Small intestine (tissue), 4 donors: ENCODE data around the gene C17orf107. TPM values are rescaled to one million over a fixed set of nuclear protein-coding genes. Genes with fewer than 3 reads are reported as not detected.

ENCODE experiments used
- polyA plus RNA-seq, 4 donors: library from polyadenylated mRNA; stranded (reverse) in 3 of 4; unstranded in 1 of 4; fragments of 200-250 nt in 3 of 4; fragments of 120-200 nt in 1 of 4; gene quantifications; one replicate each; pipeline versions ENCODE4 v1.2.1 to v1.2.3, GENCODE V29; 2013
- donor health status: healthy with polysubstance abuse.
- donor health status: Bipolar disorder and iron deficiency.
- donor health status: healthy.

The C17orf107 gene
- polyA plus RNA-seq, 4 donors = 0.45 to 2.2 (median 1.2) TPM

Other genes starting within 250 kb of the C17orf107 start
- 10 to 100 TPM in 2 of 4 donors, 1 to 10 TPM in 2; 7.3 to 57.7 (median 15.2) TPM for gene PELP1, start 195.4 kb upstream of the C17orf107 start, polyA plus RNA-seq
- 100 to 1,000 TPM in 3 of 4 donors, 10 to 100 TPM in 1; 43.8 to 131 (median 110) TPM for gene ARRB2, start 188.9 kb upstream of the C17orf107 start, polyA plus RNA-seq
- 10 to 100 TPM; 36.3 to 61.1 (median 42.7) TPM for gene MED11, start 168.1 kb upstream of the C17orf107 start, polyA plus RNA-seq
- 10 to 100 TPM in 2 of 4 donors, 1 to 10 TPM in 2; 2.0 to 13.5 (median 7.7) TPM for gene ZMYND15, start 159.7 kb upstream of the C17orf107 start, polyA plus RNA-seq
- 10 to 100 TPM; 37.5 to 77.8 (median 48.1) TPM for gene CXCL16, start 159.6 kb upstream of the C17orf107 start, polyA plus RNA-seq
- 100 to 1,000 TPM in 2 of 4 donors, 10 to 100 TPM in 2; 27.8 to 503 (median 282) TPM for gene TM4SF5, start 127.7 kb upstream of the C17orf107 start, polyA plus RNA-seq
- 1 to 10 TPM; 1.3 to 6.9 (median 4.2) TPM for gene VMO1, start 113.2 kb upstream of the C17orf107 start, polyA plus RNA-seq
- gene GLTPD2, start 110.6 kb upstream of the C17orf107 start, polyA plus RNA-seq = 10 to 100 TPM in 3 of 4 donors, 1 to 10 TPM in 1; 4.2 to 49.4 (median 33.8) TPM
- gene PSMB6, start 103.4 kb upstream of the C17orf107 start, polyA plus RNA-seq = 100 to 1,000 TPM in 3 of 4 donors, 10 to 100 TPM in 1; 87.8 to 219 (median 174) TPM
- gene PLD2, start 92.4 kb upstream of the C17orf107 start, polyA plus RNA-seq = 10 to 100 TPM in 2 of 4 donors, 1 to 10 TPM in 2; 9.2 to 18.8 (median 10.7) TPM
- gene MINK1, start 66.2 kb upstream of the C17orf107 start, polyA plus RNA-seq = 100 to 1,000 TPM in 1 of 4 donors, 10 to 100 TPM in 3; 49.2 to 110 (median 64.7) TPM
- gene CHRNE, start 3.6 kb downstream of the C17orf107 start, polyA plus RNA-seq = under 1 TPM; 0.27 to 0.66 (median 0.41) TPM
- 1 to 10 TPM in 1 of 4 donors, under 1 TPM in 1, not detected in 2; 0.06 to 1.4 TPM for gene GP1BA, start 32.7 kb downstream of the C17orf107 start, polyA plus RNA-seq
- gene SLC25A11, start 40.5 kb downstream of the C17orf107 start, polyA plus RNA-seq = 10 to 100 TPM; 46.1 to 79.2 (median 60.8) TPM
- 100 to 1,000 TPM; 108 to 132 (median 123) TPM for gene RNF167, start 40.7 kb downstream of the C17orf107 start, polyA plus RNA-seq
- gene PFN1, start 49.0 kb downstream of the C17orf107 start, polyA plus RNA-seq = 1,000 to 10,000 TPM in 1 of 4 donors, 100 to 1,000 TPM in 3; 501 to 1,180 (median 908) TPM
- gene ENO3, start 51.6 kb downstream of the C17orf107 start, polyA plus RNA-seq = 10 to 100 TPM; 10.7 to 98.0 (median 27.5) TPM
- 100 to 1,000 TPM in 1 of 4 donors, 10 to 100 TPM in 3; 76.7 to 101 (median 80.0) TPM for gene SPAG7, start 68.3 kb downstream of the C17orf107 start, polyA plus RNA-seq
- 10 to 100 TPM; 34.1 to 93.7 (median 58.6) TPM for gene CAMTA2, start 88.1 kb downstream of the C17orf107 start, polyA plus RNA-seq
- gene INCA1, start 98.0 kb downstream of the C17orf107 start, polyA plus RNA-seq = 1 to 10 TPM; 2.1 to 4.9 (median 4.0) TPM
- 100 to 1,000 TPM in 1 of 4 donors, 10 to 100 TPM in 3; 67.4 to 141 (median 82.5) TPM for gene KIF1C, start 98.4 kb downstream of the C17orf107 start, polyA plus RNA-seq
- 10 to 100 TPM in 3 of 4 donors, 1 to 10 TPM in 1; 1.9 to 44.5 (median 29.5) TPM for gene SLC52A1, start 135.9 kb downstream of the C17orf107 start, polyA plus RNA-seq
- gene ZFP3, start 178.9 kb downstream of the C17orf107 start, polyA plus RNA-seq = 1 to 10 TPM; 2.7 to 9.5 (median 3.7) TPM
- 10 to 100 TPM in 1 of 4 donors, 1 to 10 TPM in 3; 6.3 to 11.2 (median 8.3) TPM for gene ZNF232, start 212.3 kb downstream of the C17orf107 start, polyA plus RNA-seq
- gene USP6, start 216.5 kb downstream of the C17orf107 start, polyA plus RNA-seq = under 1 TPM in 2 of 4 donors, not detected in 2; 0.03 to 0.44 TPM